Daoy (cell line): ENCODE measurements around the gene LRFN2. TPM values are rescaled to one million over a fixed set of nuclear protein-coding genes. Genes with fewer than 3 reads are reported as not detected.
A peak's percentile ranks its signal among the peaks of the same experiment; 100 is the strongest.

Source experiments
- DNase-seq: peaks from one replicate; pipeline ENCODE4 v3.0.0-alpha.2; 2015; ENCODE audit warnings: low read depth
- total RNA-seq: library from RNA; depleted of rRNA; stranded (reverse); fragments of >200 nt; shearing (Covaris generic); gene quantifications from 2 replicates; pipeline ENCODE4 v1.2.3, GENCODE V29; 2014

The LRFN2 gene
- total RNA-seq, 1 experiment from 2014 or later, result 0.17 TPM

DNA sequence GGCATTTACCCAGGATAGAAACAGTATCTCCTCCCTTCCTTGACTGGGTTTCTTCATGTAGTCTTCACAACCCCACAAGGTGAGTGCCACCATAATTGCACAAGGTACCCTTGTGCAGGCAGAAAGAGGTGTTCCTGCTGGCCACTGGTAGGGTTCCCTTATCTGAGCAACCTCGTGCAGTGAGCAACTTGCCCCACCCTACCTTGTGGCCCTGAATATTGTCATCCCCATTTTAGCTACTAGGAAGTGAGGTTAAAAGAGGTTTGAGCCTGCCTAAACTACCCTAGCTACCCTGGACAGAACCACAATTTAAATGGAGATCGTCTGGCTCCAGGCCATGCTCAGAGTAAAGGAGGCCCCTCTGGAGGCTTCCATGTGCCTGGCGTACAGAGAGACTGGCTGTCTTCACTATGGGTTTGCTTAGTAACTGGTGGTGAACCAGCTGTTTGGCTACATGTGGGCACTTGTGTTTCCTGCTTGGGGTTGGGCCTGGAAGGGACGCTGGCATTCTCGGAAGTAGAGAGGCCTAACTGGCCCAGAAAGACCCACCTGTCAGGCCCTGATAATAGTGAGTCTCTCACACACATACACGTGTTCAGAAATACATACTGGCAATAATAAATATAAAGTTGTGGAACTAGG, 148.8 kb downstream of the LRFN2 start:
- no peak for DNase-seq

DNA sequence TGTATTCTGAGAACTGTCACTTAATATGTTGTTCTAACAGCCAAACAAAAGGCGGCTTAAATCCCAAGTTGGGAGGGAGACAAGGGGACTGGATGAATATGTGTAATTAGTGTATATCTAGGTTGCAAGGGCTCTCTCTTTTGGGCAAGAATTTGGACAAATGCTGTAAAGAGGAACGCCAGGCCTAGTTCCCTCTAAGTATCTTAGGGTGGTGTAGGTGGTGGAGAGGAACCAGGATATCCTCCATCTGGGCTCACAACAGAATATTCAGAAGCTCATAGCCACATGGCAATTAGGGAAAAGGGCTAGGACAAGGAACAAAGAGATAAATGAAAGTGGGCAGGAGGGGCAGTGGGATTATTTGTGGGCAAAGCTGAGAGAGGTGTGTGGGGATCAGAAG, 149.5 kb downstream of the LRFN2 start:
- DNase-seq, result no peak

DNA sequence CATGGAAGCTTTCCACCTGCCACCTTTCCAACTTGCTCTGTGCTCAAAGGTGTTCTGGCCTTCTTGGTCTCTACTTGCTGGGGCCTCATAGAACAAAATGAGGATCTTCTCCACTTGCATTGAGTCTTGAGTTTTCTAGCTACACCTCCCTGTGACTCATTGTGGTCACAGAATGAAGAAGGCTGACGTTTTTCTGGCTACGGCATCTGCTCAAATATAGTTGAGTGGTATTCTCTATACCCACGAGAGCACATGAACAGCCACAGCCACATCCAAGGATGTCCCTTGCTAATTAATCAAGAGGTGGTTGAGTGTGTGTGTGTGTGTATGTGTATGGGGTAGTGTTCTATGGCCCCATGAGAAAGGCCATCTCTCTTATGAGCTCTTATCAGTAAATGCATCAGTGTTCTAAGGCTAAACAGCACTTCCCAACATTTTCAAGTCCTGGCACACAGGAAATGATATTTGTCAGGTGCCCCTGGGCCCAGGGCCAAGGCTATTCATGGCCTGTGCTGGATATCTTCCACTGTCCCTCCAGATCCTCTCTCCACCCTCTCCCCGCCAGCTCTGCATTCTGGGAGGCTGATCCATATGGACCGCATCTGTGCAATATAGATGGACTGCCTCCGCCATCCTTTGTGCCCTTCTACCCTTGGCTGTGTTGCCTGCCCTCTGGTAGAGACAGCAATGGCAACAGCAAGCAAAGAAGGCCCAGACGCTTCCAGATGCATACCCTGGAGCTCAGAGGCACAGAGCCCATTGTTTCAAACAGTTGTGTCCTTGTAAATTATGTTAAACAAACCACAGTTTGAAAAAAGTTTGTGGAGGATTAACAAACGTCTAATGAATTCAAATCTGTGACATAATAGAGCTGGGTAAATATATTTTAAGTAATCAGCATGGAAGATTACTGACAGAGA, 150.2 kb downstream of the LRFN2 start:
- peak; percentile 32 for DNase-seq

DNA sequence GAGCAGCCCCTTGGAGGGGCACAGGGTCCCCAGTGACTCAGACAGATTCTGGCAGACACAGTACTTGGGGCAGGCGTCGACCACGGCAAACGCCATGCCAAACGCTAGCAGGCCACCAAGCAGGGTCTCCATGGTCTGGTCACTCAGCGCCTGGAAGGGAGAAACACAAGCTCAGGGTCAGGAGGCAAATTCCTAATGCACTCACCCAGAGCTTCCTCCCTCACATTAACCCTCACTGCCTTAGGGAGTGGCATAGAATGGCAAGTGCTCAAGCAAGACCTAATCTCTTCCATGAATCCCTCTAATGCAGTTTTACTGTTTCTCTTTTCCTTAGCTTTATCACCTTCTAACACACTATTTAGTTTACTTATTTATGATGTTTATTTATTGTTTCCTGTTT, 154.2 kb downstream of the LRFN2 start:
- DNase-seq, result no peak

DNA sequence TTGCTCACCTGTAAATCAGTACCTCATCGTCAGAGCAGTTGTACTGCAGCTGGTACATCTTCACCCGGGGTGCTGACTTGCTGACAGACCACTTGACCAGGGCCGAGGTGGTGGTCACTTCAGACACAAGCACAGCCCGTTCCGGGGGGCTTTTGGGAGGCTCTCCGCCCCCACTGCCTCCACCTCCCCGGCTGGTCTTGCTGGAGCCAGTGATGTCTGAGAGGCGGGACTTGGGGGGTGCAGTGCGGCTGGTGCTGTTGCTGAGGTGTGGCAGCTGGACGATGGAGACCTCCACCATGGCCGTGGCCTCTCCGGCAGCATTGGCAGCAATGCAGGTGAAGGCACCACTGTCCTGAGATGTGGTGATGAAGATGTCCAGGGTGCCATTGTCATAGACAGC, 155.5 kb downstream of the LRFN2 start:
- DNase-seq, result no peak

DNA sequence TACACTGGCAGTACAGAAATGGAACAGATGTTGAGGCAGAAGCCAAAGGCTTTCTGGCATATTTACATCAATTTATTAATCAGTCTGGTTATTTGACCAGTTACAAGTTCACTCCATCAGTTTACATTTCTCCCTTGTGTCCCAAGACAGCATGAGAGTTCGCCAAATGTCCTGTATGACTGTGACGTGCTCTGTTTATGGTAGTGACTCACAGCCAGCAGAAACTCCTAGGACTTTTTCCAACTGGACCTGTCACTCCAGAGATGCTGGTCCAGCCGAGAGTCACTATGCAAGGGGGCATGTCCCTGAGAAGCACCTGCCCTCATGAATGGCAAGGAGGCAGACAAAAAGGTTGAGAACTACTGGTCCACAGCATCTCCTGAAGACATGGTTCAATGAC, 160.0 kb downstream of the LRFN2 start:
- no peak for DNase-seq

DNA sequence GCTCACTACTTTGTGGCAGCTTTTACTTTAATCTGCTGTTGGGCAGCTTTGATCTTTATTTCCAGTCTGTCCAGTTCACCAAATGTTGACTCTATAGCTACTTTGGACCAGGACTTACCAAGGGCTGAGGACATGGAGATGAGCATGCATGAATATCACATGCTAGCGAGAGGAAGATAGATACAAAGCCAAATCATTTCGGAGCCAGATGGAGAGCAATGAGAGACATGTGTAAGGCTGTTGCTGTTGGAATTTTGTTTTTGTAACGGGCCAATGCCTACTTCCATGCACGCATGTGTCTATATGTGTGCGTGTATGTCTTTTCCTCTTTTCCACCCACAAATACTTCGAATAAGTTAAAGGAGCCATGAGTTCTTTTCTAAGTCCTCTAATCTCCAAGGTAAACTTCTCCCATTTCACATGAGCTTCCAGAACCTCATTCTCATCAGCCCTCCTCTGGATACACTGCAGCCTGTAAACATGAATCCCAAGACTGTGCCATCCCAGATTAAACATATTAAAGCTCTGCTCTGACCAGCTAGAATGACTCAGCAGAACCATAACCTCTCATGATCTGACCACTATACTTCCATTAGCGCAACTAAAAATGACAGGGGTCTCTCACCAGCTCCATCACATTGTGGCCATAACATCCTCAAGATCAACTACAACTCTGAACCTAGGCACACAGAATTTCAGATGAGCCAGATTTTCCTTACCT, 160.7 kb downstream of the LRFN2 start:
- DNase-seq, result no peak

DNA sequence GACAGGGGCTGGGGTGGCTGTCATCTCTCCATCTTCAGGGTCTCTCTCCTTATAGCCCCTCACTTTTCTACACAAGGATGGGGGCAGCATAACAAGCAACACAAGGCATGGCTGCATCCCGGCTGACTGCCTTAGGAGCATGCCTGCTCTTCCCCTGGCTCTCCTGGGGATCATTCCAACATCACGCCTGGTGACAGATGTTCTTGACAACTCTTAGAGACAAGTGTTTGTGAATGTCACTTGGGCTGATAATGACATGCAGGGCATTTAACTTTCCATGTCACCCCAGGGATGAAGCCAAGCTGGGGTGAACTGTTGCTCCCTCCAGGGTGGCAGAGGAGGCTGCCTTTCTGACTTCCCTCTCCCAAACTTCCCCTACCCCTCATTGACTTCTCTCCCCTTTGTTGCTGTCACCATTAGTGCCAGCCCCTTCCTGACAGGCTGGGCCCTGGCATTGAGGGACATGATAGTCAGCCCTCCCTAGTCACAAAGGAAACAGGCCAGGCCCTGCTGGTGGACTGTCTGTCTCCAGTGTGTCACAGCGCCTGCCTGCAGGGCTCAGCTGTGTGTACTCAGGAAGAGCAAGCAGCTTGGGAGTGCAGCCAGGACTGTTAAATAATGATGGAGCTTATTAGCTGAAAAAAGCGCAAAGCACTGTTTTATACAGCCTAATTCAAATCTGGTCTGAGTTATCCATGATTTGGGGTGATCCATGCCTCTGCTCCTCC, 161.8 kb downstream of the LRFN2 start:
- no peak for DNase-seq

DNA sequence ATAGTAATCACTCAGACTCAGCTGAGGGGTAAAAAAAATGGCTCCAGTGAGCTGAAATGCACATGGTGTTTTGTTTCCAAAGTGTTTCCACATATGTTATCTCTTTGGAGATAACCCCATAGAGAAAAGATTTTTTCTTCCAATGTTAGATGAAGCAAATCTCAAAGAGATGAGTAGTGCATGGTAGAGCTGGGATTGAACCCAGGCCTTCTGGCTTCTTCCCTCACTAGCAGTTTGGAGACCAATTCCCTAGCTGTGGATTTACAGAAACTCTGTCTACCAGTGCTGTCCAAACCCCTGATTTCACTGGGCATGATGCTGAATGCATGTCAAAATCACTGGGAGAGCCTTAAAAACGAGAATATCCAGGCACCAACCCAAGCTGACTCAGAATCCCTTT, 165.1 kb downstream of the LRFN2 start:
- DNase-seq, result no peak

DNA sequence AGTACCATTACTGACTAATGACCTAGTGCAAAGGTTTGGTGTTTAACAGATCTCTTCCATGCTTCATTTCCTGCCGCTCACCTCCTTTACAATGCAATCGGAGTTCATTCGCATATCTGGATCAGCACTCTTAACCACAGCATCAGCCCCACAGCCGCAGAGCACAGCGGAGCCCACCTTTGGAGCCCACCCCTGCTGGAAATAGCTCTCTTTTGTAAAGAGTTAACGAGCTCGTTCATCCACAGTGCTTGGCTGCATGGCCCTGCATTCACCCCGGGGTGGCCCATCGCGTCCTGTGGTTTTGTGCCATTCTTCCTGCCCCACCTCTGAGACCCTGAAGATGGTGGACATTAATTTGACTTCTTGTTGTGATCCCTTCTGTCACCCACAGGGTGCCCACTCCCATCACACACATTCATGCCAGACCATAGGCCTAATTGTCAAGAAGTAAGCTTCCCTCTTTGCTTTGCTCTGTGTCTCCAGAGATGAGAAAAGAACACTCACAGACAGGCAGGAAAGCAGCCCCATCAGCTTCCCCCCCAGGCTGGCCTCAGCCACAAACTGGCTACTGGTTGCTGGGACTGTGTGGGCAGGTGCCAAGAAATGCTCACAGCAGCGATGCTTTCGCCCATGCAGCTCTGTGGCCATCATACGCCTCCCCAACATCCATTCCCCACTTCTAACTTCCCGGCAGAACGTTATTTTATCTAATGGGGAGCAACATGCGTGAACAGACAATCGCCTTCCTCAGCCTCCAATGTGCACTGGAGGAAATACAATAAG, 167.0 kb downstream of the LRFN2 start:
- no peak for DNase-seq

DNA sequence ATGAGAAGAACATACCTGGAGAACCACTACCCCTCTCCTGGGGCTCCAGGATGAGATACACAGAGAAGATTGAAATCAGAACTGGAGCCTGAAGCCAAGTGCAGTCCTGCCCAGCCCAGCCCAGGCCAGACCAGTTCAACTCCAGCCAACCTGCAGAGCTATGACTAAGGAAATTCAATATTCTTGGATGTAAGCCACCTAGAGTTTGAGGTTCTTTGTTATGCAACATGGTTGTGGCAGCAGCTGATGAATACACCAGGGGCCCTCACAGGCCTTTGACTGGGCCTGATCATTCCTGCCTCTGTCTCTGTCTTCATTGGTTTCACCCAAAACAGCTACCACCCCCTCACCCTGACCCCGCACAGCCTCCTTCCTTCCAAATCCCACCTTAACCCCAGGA, 167.8 kb downstream of the LRFN2 start:
- no peak for DNase-seq

DNA sequence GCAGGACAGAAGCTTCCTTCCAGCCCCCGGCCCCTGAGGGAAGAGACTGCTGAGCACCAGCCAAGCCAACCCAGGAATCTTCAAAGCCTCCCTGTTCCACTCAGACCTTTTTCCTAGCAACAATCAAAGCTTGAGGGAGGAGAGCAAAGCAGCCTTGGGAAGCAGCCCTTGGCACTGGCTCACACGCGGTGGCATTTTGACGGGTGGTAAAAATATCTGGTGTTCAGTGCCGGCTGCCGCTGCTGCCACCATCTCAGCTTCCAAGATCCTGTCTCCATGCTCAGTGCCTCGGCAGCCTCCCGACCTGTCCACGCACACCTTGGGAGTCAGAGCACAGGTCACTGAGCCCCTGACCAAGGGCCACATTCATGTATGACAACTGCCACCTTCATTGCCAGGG, 170.1 kb downstream of the LRFN2 start:
- no peak for DNase-seq

DNA sequence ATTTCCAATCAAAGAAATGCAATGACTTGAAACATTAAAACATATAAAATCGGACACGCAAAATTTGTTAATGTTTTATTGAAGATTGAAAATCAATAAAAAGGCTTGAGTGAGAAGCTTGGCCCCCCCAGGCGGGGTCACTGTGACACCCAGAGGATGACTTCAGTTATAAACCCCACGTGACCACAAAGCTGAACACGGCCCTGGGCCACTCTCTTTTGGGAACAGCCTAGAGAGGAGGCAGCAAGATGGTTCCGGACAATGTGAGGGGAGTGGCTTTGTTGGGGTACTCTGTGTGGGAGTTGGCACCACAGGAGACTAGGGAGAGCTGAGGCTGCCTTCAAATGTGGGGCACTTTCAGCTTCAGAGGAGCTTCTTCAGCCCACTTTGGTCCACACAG, 172.5 kb downstream of the LRFN2 start:
- no peak for DNase-seq

DNA sequence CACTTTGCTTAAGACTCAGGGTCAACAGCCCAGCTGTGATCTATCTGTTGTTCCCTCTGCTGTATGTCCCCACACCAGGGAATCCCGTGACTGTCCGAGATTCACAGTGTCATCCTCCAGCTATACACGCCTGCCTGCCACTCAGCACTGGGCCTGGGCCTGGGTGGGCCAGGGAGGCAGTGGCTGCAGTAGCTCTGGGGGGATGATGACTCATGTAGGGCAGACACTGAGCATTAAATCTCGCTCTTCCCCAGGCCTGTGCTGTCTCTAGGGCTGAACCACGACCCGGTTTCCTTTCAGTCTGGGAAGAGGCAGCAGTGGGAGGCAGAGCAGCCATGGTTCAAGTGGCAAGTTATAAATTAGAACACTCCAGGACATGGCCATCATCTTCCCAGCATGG, 173.9 kb downstream of the LRFN2 start:
- DNase-seq, result peak; percentile 29

DNA sequence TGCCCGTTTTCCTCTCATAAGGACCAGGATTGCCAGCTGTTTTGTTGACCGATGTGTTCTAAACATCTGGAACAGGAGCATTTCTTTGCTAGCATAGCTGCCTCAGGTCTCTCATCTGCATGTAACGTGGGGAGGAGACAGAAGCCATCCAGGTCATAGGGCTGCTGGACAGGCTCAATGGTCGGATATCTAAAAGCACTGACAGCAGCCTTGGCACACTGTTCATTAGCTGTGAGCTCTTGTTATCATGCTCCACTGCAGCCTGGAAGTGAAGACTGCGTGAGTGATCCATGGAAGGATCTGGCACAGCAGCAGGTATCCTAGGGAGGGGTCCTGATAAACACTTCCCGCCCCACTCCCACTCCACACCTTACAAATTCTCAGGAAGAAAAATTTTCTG, 175.3 kb downstream of the LRFN2 start:
- DNase-seq, result no peak

DNA sequence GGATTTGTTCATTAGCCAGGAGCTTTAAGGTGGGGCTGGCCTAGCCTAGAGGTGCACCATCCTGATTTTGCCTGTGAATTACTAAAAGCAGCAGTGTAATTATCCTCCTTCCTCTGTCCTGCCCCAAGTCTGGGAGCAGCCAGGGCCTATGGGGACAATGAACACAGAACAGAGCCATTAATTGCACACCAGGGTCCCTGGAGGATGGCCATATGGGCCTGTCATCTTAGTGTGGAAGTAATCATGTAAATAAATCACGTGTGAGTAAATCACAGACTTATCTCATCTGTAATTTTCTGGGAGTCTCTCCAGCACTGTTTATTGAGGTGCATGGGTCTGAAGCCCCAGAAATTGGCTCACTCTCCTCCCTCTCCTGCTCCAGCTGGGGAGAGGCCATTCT, 176.3 kb downstream of the LRFN2 start:
- no peak for DNase-seq

DNA sequence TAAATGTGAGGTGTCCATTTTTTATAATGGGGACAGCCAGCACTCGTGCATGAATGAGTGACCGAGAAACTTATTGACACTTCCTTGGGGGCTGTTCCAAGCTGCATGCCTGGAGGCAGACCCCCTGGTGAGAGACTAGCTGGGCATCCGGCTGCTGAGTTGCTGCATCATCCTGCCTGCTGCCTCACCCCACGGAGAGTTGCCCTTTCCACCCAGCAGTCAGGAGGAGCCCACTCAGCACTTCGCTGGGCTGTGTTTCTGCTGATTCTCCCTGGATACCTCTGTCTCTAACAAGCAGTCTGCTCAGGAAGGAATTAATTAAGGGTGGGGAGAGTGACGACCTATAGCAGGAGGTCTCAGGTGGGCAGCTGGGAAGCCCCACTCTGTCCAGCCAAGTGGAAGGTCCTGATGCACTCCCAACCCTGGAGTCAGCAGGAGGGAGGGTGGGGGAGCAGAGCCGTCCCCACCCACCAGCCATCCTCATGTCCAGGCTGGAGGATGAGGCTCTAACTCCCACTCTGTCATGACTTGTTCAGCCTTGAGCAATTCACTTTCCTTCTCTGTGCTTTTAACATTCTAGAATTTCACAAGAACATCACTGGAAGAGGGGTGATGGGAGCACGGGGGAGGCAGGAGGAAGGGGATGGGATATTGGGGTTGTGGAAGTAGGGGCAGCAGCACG, 177.3 kb downstream of the LRFN2 start:
- DNase-seq, result peak; percentile 78

DNA sequence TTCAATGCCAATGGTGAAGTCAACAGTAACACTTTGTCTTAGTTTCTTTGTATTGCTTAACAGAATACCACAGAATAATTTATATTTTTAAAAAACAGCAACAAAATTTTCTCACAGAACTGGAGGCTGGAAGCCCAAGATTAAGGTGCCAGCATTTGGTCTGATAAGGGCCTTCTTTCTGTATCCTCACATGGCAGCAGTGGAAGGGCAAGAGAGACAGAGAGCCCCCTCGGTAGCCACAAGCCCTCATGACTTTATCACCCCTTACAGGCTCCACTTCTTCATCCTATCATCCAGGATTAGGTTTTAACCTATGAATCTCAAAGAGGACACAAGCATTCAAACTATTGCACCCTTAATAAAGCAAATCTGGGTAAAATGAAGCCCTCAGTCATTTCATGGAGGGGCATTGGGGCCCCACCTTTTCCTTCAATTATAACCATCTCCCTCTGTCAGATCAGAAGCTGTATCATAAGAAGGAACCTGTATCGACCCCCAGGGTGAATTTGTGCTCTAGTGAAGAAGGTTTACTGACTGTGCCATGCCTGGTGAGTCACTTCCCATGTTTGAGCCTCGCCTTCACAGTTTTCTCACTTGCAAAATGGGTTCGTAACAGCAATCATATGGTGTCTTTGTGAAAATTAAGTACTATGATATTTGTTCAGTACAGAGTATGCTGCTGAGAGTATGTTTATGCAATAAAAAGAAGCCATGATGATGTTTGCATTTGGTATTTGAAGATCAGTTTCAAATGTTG, 178.2 kb downstream of the LRFN2 start:
- DNase-seq, result peak; percentile 38

DNA sequence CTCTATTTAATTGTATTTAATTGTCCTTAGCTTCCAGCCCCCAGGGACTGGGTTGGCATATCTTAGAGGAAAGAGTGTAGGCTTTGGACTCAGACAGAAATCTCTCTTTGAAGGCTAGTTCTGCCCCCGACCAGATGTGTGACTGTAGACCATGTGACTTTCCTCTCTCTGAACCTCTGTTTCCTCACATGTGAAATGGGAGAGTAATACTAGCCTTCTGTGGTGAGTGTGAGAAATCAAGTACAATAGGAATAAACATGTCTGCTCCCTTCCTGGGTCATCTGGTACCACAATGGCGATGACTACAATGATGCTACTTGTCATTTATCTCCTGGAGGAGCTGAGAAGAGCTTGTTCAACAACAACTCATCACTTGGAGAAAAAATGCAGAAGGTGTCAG, 179.9 kb downstream of the LRFN2 start:
- no peak for DNase-seq

DNA sequence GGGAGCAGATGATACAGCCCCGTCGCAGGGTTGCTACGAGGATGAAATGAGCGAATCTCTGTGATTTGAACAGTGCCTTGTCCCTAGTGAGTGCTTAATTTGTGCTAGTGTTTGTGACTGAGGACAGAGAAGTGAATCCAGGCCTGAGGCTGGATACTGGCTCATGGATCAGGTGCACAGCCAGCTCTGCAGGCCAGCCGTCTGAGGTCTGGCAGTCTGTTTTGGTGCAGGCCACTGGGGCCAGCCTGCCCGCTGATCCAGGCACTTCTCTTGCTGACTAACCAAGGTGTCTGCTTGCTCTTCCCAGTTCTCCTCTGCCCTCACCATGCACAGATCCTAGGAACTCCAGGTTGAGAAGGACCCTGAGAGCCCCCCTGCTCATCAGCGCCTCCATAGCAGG, 181.0 kb downstream of the LRFN2 start:
- no peak for DNase-seq
